CD8-positive, alpha-beta memory T cell (primary cell): ENCODE results near the gene RAD21L1. TPM values are rescaled to one million over a fixed set of nuclear protein-coding genes. Genes with fewer than 3 reads are reported as not detected.

Experiments
- CTCF ChIA-PET: fragments of 350-600 bp; sonication (Branson Sonifier 250); formaldehyde crosslinking; loops from one replicate; lab custom pipeline; 2021; ENCODE audit warnings: antibody characterized with exemption; lab: Charles Lee
- POLR2A ChIA-PET: fragments of 350-600 bp; sonication (Branson Sonifier 250); formaldehyde crosslinking; loops from one replicate; lab custom pipeline; 2021; ENCODE audit warnings: antibody characterized with exemption; lab: Charles Lee
- DNase-seq, 5 donors: peaks; one replicate each; pipeline versions ENCODE4 v3.0.0 to v3.0.0-alpha.2; 2020 to 2022; ENCODE audit warnings: mixed read lengths in 1 of 5
- H3K27ac ChIP-seq: one replicate; pipeline ENCODE4 v1.7.0; 2013; ENCODE audit warnings: low read depth, mild to moderate bottlenecking, low read length, moderate library complexity
- H3K27me3 ChIP-seq: 2 replicates; pipeline ENCODE4 v1.7.0; 2013; ENCODE audit warnings: low read length, mild to moderate bottlenecking; ENCODE audit not compliant: insufficient read depth, poor library complexity, severe bottlenecking
- H3K36me3 ChIP-seq: 2 replicates; pipeline ENCODE4 v1.7.0; 2013; ENCODE audit warnings: mild to moderate bottlenecking, low read length, moderate library complexity; ENCODE audit not compliant: insufficient read depth
- H3K4me1 ChIP-seq: 2 replicates; pipeline ENCODE4 v1.7.0; 2013; ENCODE audit warnings: mild to moderate bottlenecking, low read length, moderate library complexity; ENCODE audit not compliant: insufficient read depth
- H3K4me3 ChIP-seq: 2 replicates; pipeline ENCODE4 v1.7.0; 2013; ENCODE audit warnings: mild to moderate bottlenecking, low read length
- H3K9me3 ChIP-seq: 2 replicates; pipeline ENCODE4 v1.7.0; 2013; ENCODE audit warnings: mild to moderate bottlenecking, low read length
- H3K27ac Mint-ChIP-seq, 8 donors: one replicate each; pipeline ENCODE4 v1.8.0; 2020 to 2021; ENCODE audit warnings: mixed read lengths in 8 of 8, mild to moderate bottlenecking in 6 of 8, inconsistent platforms in 3 of 8, moderate library complexity in 3 of 8
- H3K27me3 Mint-ChIP-seq, 2 donors: one replicate each; pipeline ENCODE4 v1.8.0; 2020 to 2021; ENCODE audit warnings: mixed read lengths in 2 of 2, mild to moderate bottlenecking in 1 of 2, moderate library complexity in 1 of 2
- H3K36me3 Mint-ChIP-seq, 3 donors: one replicate each; pipeline ENCODE4 v1.8.0; 2020 to 2021; ENCODE audit warnings: mixed read lengths in 3 of 3, inconsistent platforms in 1 of 3, mild to moderate bottlenecking in 1 of 3
- H3K4me1 Mint-ChIP-seq, 3 donors: one replicate each; pipeline ENCODE4 v1.8.0; 2020 to 2021; ENCODE audit warnings: mixed read lengths in 3 of 3, inconsistent platforms in 1 of 3, mild to moderate bottlenecking in 1 of 3
- H3K4me3 Mint-ChIP-seq, 7 donors: one replicate each; pipeline ENCODE4 v1.8.0; 2020 to 2021; ENCODE audit warnings: mixed read lengths in 7 of 7, mild to moderate bottlenecking in 6 of 7, moderate library complexity in 4 of 7, inconsistent platforms in 2 of 7
- H3K9me3 Mint-ChIP-seq, 5 donors: one replicate each; pipeline ENCODE4 v1.8.0; 2020 to 2022; ENCODE audit warnings: mixed read lengths in 5 of 5, mild to moderate bottlenecking in 3 of 5, moderate library complexity in 2 of 5, inconsistent platforms in 1 of 5
- polyA plus RNA-seq: library from polyadenylated mRNA; unstranded; fragments of 300-500 nt; fragmentation: Illumina TruSeq; gene quantifications from one replicate; pipeline ENCODE4 v1.2.3, GENCODE V29; 2021
- total RNA-seq, 2 experiments: library from RNA; stranded (reverse); gene quantifications; one replicate each; pipeline ENCODE4 v1.2.3, GENCODE V29; 2021

RAD21L1 gene
- total and polyA plus RNA-seq, 3 experiments from 2014 or later = not detected

DNA sequence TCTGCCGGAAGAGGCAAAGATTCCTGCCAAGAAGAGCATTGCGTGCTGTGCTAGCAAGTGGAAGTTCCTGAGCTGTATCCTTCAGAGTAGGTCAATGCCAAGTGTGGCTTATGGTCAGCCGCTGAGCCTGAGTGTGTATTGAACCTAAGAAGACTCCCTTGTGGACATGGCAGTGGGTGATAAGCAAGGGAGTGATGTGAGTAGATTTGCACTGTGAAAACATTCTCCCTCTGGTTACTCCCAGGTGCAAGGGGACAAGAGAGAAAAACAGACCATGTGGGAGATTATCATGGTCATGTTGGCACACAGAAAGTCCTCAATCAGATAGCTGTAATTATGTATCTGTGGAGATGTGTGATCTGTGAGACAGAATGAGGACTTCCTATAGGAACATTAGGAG is 35.0 kb upstream of the RAD21L1 start:
- Mint-ChIP-seq H3K27ac (no peak overlapping the region), H3K36me3 (no peaks in the 10 kb centered on the region), H3K4me1 (peaks cover 2 to 4% (median 3%) of the 10 kb centered on the region in 3 donors), H3K4me3 (no peak overlapping the region), H3K9me3 (no peaks in the 10 kb centered on the region), H3K27me3 (peaks cover 5 to 10% of the 10 kb centered on the region in 2 donors)
- H3K9me3 ChIP-seq = no peaks in the 10 kb centered on the region
- POLR2A ChIA-PET = no interaction called here
- DNase-seq = no peak
- CTCF ChIA-PET = no interaction called here
- no peak overlapping the region for H3K4me3 ChIP-seq
- no peaks in the 10 kb centered on the region for H3K36me3 ChIP-seq
- H3K4me1 ChIP-seq = no peaks in the 10 kb centered on the region
- no peaks in the 10 kb centered on the region for H3K27me3 ChIP-seq
- H3K27ac ChIP-seq = no peak overlapping the region

DNA sequence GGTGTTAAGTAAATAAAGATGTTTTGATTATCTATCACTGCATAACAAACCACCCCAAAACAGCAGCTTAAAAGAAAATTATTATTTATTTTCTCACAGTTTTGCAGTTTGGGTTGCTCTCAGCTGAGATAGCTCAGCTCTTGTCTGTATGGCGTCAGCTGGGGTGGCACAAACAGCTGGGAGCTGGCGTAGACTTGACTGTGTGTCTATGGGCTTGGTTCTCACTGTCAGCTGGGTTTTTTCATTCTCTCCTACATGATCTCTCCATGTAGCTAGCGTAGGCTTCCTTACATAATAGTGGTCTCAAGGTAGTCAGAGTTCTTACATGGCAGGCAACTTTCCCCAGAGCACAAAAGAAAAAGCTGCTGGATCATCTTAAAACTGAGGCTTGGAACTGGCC is 34.5 kb upstream of the RAD21L1 start:
- DNase-seq = no peak
- no peak overlapping the region for H3K4me3 Mint-ChIP-seq
- H3K27ac Mint-ChIP-seq = no peak overlapping the region
- no peaks in the 10 kb centered on the region for H3K4me1 Mint-ChIP-seq
- no peaks in the 10 kb centered on the region for H3K9me3 ChIP-seq
- ChIA-PET CTCF (no interaction called here), POLR2A (no interaction called here)
- peaks cover under 1 to 5% of the 10 kb centered on the region in 2 donors for H3K27me3 Mint-ChIP-seq
- no peaks in the 10 kb centered on the region for H3K36me3 ChIP-seq
- H3K27me3 ChIP-seq = no peaks in the 10 kb centered on the region
- no peaks in the 10 kb centered on the region for H3K36me3 Mint-ChIP-seq
- no peak overlapping the region for H3K4me3 ChIP-seq
- H3K27ac ChIP-seq = no peak overlapping the region
- no peaks in the 10 kb centered on the region for H3K9me3 Mint-ChIP-seq
- H3K4me1 ChIP-seq = no peaks in the 10 kb centered on the region

DNA sequence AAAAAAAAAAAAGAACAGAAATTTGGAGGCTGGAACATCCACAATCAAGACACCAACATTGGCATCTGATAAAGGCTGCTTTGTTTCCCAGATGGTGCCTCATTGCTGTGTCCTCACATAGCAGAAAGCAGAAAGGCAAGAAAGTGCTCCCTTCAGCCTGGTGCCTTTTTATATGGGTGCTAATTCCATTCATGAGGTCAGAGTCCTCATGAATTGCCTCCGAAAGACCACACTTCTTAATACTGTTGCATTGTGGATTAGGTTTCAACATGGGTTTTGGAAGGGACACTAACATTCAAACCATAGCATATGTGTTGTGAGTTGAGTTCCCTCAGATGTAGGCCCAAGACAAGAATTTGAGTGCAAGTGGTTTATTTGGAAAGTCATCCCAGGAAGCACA is 30.6 kb upstream of the RAD21L1 start:
- CTCF ChIA-PET = no interaction called here
- Mint-ChIP-seq H3K27ac (no peak overlapping the region), H3K36me3 (no peaks in the 10 kb centered on the region), H3K9me3 (no peaks in the 10 kb centered on the region), H3K4me1 (peaks cover 0 to 3% (median 0%) of the 10 kb centered on the region in 3 donors), H3K4me3 (no peak overlapping the region), H3K27me3 (peaks cover 5 to 10% of the 10 kb centered on the region in 2 donors)
- POLR2A ChIA-PET = no interaction called here
- no peaks in the 10 kb centered on the region for H3K36me3 ChIP-seq
- no peaks in the 10 kb centered on the region for H3K9me3 ChIP-seq
- H3K27me3 ChIP-seq = no peaks in the 10 kb centered on the region
- peaks cover 4% of the 10 kb centered on the region for H3K4me1 ChIP-seq
- no peak overlapping the region for H3K27ac ChIP-seq
- DNase-seq = no peak
- H3K4me3 ChIP-seq = no peak overlapping the region

DNA sequence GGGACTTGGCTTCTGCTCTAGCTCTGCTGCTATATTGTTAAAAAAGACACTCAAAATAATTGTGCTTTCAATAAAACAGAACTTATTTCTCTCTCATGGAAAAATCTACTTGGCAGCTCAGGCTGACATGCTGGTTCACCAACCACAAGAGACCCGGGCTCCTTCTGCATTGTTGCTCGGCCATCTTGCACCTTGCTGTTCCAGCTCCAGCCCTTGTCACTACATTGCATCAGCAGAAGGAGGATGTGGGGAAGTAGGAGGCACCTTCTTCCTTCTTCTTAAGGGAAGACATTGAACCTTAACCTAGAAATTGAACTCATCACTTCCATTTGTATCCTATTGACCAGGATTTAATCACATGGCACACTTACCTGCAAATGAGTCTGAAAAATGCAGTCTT is 29.2 kb upstream of the RAD21L1 start:
- POLR2A ChIA-PET = no interaction called here
- H3K36me3 Mint-ChIP-seq = no peaks in the 10 kb centered on the region
- H3K27ac Mint-ChIP-seq = no peak overlapping the region
- H3K36me3 ChIP-seq = no peaks in the 10 kb centered on the region
- DNase-seq = no peak
- H3K9me3 ChIP-seq = no peaks in the 10 kb centered on the region
- H3K27me3 Mint-ChIP-seq = peaks cover 7 to 10% of the 10 kb centered on the region in 2 donors
- no peaks in the 10 kb centered on the region for H3K9me3 Mint-ChIP-seq
- no peak overlapping the region for H3K4me3 Mint-ChIP-seq
- no peaks in the 10 kb centered on the region for H3K27me3 ChIP-seq
- CTCF ChIA-PET = no interaction called here
- H3K27ac ChIP-seq = no peak overlapping the region
- peaks cover 4% of the 10 kb centered on the region for H3K4me1 ChIP-seq
- H3K4me1 Mint-ChIP-seq = peaks cover 0 to 3% (median 0%) of the 10 kb centered on the region in 3 donors
- H3K4me3 ChIP-seq = no peak overlapping the region

DNA sequence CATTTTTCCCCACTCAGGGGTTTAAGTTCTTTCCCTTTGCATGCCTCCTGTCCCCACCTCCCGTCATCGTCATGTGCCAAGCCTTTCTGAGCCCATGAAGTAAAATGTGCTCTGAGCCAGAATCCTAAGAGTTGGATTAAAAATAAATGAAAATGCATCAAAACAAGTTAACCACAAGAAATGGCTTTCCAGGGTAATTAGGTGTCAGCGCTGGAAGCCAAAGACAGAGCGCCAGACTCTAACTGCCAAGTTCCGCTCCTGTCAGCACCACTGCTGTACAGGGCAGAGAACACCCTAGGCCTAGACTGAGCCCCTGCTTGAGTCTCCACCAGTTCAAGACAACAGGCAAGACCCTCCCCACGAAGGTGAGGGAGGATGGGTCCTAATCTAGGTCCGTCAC is 28.0 kb upstream of the RAD21L1 start:
- Mint-ChIP-seq H3K9me3 (no peaks in the 10 kb centered on the region), H3K27me3 (peaks cover 7 to 10% of the 10 kb centered on the region in 2 donors), H3K4me3 (no peak overlapping the region), H3K36me3 (no peaks in the 10 kb centered on the region), H3K4me1 (peaks cover 0 to 3% (median 0%) of the 10 kb centered on the region in 3 donors), H3K27ac (no peak overlapping the region)
- POLR2A ChIA-PET = interaction anchor here (0.6 kb wide), 1 partner anchor 168 kb away, joined by 4 read pairs; no protein-coding TSS in a partner anchor
- no peak for DNase-seq
- H3K36me3 ChIP-seq = no peaks in the 10 kb centered on the region
- peaks cover 4% of the 10 kb centered on the region for H3K4me1 ChIP-seq
- H3K27me3 ChIP-seq = no peaks in the 10 kb centered on the region
- CTCF ChIA-PET = no interaction called here
- H3K9me3 ChIP-seq = no peaks in the 10 kb centered on the region
- H3K4me3 ChIP-seq = no peak overlapping the region
- no peak overlapping the region for H3K27ac ChIP-seq

DNA sequence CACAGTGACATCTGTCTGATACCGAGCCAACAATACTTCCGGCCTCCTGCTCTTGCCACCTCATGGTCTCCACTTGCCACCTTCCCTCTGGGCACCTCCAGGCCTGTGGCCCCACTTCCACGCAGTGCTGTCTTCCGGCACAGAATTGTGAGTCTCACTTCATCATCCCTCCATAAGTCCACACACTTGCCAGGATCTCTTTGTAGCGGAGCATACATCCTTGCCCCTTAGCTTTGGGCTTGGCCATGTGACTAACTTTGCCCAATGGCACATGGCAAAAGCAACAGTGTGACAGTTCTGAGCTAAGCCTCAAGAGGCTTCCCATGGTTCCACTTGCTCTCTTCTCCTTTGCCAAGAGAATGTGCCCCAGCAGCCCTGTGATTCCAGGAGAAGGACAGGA is 27.1 kb upstream of the RAD21L1 start:
- no peak overlapping the region for H3K4me3 Mint-ChIP-seq
- H3K27ac Mint-ChIP-seq = no peak overlapping the region
- Histone ChIP-seq H3K27ac (no peak overlapping the region), H3K36me3 (no peaks in the 10 kb centered on the region), H3K4me3 (no peak overlapping the region), H3K9me3 (no peaks in the 10 kb centered on the region), H3K4me1 (peaks cover 4% of the 10 kb centered on the region), H3K27me3 (no peaks in the 10 kb centered on the region)
- no peak for DNase-seq
- H3K9me3 Mint-ChIP-seq = no peaks in the 10 kb centered on the region
- peaks cover 0 to 3% (median 0%) of the 10 kb centered on the region in 3 donors for H3K4me1 Mint-ChIP-seq
- ChIA-PET POLR2A (no interaction called here), CTCF (interaction anchor here (2.0 kb wide), 1 partner anchor 13 kb away, joined by 6 read pairs; no protein-coding TSS in a partner anchor)
- H3K36me3 Mint-ChIP-seq = no peaks in the 10 kb centered on the region
- H3K27me3 Mint-ChIP-seq = peaks cover 7 to 10% of the 10 kb centered on the region in 2 donors

DNA sequence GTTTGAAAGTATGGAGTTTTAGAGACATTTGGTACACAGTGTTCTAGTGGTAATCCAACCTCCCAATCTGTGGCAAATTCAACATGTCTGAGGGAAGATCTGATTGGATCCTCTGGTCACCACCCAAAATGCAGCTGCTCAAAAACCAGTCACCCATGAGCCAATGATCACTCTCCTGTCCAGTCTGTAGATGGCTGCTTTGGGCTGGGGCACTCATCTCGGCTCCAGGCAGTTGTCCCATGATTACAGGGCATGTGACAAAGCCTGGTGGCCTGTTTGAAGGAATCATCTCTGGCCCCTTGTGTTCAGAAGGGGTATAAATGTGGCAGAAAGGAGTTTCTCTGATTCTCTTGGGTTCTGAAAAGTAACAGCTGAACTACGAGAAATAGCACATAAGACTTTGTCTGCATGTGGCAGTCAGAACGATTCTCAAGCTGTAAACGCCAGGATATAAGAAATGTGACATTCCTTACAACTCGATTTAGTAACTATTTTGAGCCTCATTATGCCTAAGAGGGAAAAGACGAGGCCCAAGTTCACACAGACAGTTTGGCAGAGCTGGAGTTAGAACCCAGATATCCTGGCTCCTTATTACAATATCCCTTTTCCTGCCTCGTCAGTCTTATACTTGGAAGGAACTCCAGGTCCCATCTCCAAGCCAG is 26.5 kb upstream of the RAD21L1 start:
- Mint-ChIP-seq H3K27ac (no peak overlapping the region), H3K4me3 (no peak overlapping the region), H3K36me3 (no peaks in the 10 kb centered on the region), H3K4me1 (peaks cover 0 to 3% (median 0%) of the 10 kb centered on the region in 3 donors), H3K27me3 (peaks cover 7 to 10% of the 10 kb centered on the region in 2 donors), H3K9me3 (no peaks in the 10 kb centered on the region)
- ChIA-PET CTCF (interaction anchor here (2.0 kb wide), 1 partner anchor 12 kb away, joined by 6 read pairs; no protein-coding TSS in a partner anchor), POLR2A (interaction anchor here (0.6 kb wide), 1 partner anchor 276 kb away, joined by 3 read pairs; no protein-coding TSS in a partner anchor)
- Histone ChIP-seq H3K9me3 (no peaks in the 10 kb centered on the region), H3K4me3 (no peak overlapping the region), H3K36me3 (no peaks in the 10 kb centered on the region), H3K4me1 (peaks cover 4% of the 10 kb centered on the region), H3K27me3 (no peaks in the 10 kb centered on the region), H3K27ac (no peak overlapping the region)
- DNase-seq = no peak

DNA sequence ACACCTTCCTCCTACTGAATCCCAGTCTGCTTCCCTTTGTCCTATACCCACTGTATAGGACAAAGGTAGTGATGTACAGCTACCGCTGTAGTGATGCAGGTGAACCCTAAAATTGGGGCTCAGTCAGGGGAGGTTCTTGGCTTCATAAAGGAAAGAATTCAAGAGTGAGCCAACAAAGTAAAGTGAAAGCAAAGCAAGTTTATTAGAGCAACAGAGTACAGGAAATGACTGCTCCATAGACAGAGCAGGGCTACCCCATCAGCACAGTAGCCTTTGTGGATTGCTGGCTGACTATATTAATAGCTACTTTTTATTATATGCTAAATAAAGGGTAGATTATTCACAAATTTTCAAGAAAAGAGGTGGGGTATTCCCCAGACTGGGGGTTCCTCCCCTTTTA is 25.9 kb upstream of the RAD21L1 start:
- peaks cover 4% of the 10 kb centered on the region for H3K4me1 ChIP-seq
- no peaks in the 10 kb centered on the region for H3K27me3 ChIP-seq
- Mint-ChIP-seq H3K4me3 (no peak overlapping the region), H3K36me3 (no peaks in the 10 kb centered on the region), H3K27me3 (peaks cover 7 to 10% of the 10 kb centered on the region in 2 donors), H3K4me1 (peaks cover 0 to 3% (median 0%) of the 10 kb centered on the region in 3 donors), H3K9me3 (no peaks in the 10 kb centered on the region), H3K27ac (peak overlapping the region in 1 of 8 donors; percentile 33)
- H3K4me3 ChIP-seq = no peak overlapping the region
- no peak overlapping the region for H3K27ac ChIP-seq
- DNase-seq = no peak
- ChIA-PET POLR2A (interaction anchor here (0.6 kb wide), 1 partner anchor 275 kb away, joined by 3 read pairs; no protein-coding TSS in a partner anchor), CTCF (interaction anchor here (2.0 kb wide), 1 partner anchor 12 kb away, joined by 6 read pairs; no protein-coding TSS in a partner anchor)
- no peaks in the 10 kb centered on the region for H3K36me3 ChIP-seq
- H3K9me3 ChIP-seq = no peaks in the 10 kb centered on the region
